ENCODE measurements around the gene TMEM59.
"Not testable (repeated sequence)": the region's sequence is repeated elsewhere in the genome, so short reads cannot be mapped to it uniquely, and the experiment has no call there.

Gene TMEM59

GRCh38 chr1:54013393-54014008, 39.5 kb downstream of the TMEM59 start:
- TF ChIP-seq GATA1 (IDR thresholded peaks at IDR 0.05; ENCODE audit: low read depth, low read length) (no peak), POLR2A (IDR thresholded peaks at IDR 0.05; ENCODE audit: low read length) (no peak)
- no peak for DNase-seq

GRCh38 chr1:54012863-54013262, 40.1 kb downstream of the TMEM59 start:
- no peak for DNase-seq
- TF ChIP-seq POLR2A (IDR thresholded peaks at IDR 0.05; ENCODE audit: low read length): no peak
- TF ChIP-seq GATA1 (IDR thresholded peaks at IDR 0.05; ENCODE audit: low read depth, low read length): no peak

- no peak for DNase-seq
- no peak for TF ChIP-seq POLR2A (IDR thresholded peaks at IDR 0.05; ENCODE audit: low read length)
- no peak for TF ChIP-seq GATA1 (IDR thresholded peaks at IDR 0.05; ENCODE audit: low read depth, low read length)
Observed at GRCh38 chr1:54012008-54012325, 41.0 kb downstream of the TMEM59 start.

- TF ChIP-seq POLR2A (IDR thresholded peaks at IDR 0.05; ENCODE audit: low read length) (no peak), GATA1 (IDR thresholded peaks at IDR 0.05; ENCODE audit: low read depth, low read length) (no peak)
- no peak for DNase-seq
Observed at GRCh38 chr1:54011316-54012007, 41.5 kb downstream of the TMEM59 start.

GRCh38 chr1:54010415-54011117, 42.4 kb downstream of the TMEM59 start:
- DNase-seq: no peak
- TF ChIP-seq GATA1 (IDR thresholded peaks at IDR 0.05; ENCODE audit: low read depth, low read length) (no peak), POLR2A (IDR thresholded peaks at IDR 0.05; ENCODE audit: low read length) (no peak)

- TF ChIP-seq GATA1 (IDR thresholded peaks at IDR 0.05; ENCODE audit: low read depth, low read length) (no peak), POLR2A (IDR thresholded peaks at IDR 0.05; ENCODE audit: low read length) (no peak)
Observed at GRCh38 chr1:54009406-54009805, 43.6 kb downstream of the TMEM59 start.

GRCh38 chr1:54008876-54009275, 44.1 kb downstream of the TMEM59 start:
- DNase-seq: no peak
- TF ChIP-seq GATA1 (IDR thresholded peaks at IDR 0.05; ENCODE audit: low read depth, low read length): no peak
- no peak for TF ChIP-seq POLR2A (IDR thresholded peaks at IDR 0.05; ENCODE audit: low read length)

More at GRCh38 chr1:54009406-54009805, 43.6 kb downstream of the TMEM59 start:
- DNase-seq: no peak

- no peak for DNase-seq
- TF ChIP-seq GATA1 (IDR thresholded peaks at IDR 0.05; ENCODE audit: low read depth, low read length) (no peak), POLR2A (IDR thresholded peaks at IDR 0.05; ENCODE audit: low read length) (no peak)
Observed at GRCh38 chr1:54007613-54008012, 45.4 kb downstream of the TMEM59 start.

- no peak for DNase-seq
- TF ChIP-seq POLR2A (IDR thresholded peaks at IDR 0.05; ENCODE audit: low read length): no peak
- TF ChIP-seq GATA1 (IDR thresholded peaks at IDR 0.05; ENCODE audit: low read depth, low read length): no peak
Observed at GRCh38 chr1:54006508-54006907, 46.5 kb downstream of the TMEM59 start.

GRCh38 chr1:54004481-54005049, 48.4 kb downstream of the TMEM59 start:
- no peak for DNase-seq

GRCh38 chr1:54003750-54004480, 49.1 kb downstream of the TMEM59 start:
- not testable (repeated sequence) for DNase-seq

More at GRCh38 chr1:54004481-54005049, 48.4 kb downstream of the TMEM59 start:
- TF ChIP-seq POLR2A (IDR thresholded peaks at IDR 0.05; ENCODE audit: low read length): no peak
- no peak for TF ChIP-seq GATA1 (IDR thresholded peaks at IDR 0.05; ENCODE audit: low read depth, low read length)

- TF ChIP-seq POLR2A (IDR thresholded peaks at IDR 0.05; ENCODE audit: low read length): no peak
- no peak for DNase-seq
Observed at GRCh38 chr1:54003249-54003646, 49.8 kb downstream of the TMEM59 start.

- DNase-seq: no peak
- TF ChIP-seq GATA1 (IDR thresholded peaks at IDR 0.05; ENCODE audit: low read depth, low read length) (no peak), POLR2A (IDR thresholded peaks at IDR 0.05; ENCODE audit: low read length) (no peak)
Observed at GRCh38 chr1:54002544-54003248, 50.3 kb downstream of the TMEM59 start.

Measured in erythroblast (primary cell).